HG03520 (cell line): ENCODE results near the gene SLC39A11.
"Not testable (repeated sequence)": the region's sequence is repeated elsewhere in the genome, so short reads cannot be mapped to it uniquely, and the experiment has no call there.

Experiments
- ATAC-seq: cut with Tn5 transposase; IDR thresholded peaks from one replicate; pipeline ENCODE4 v1.9.1; 2021; ENCODE audit warnings: mild to moderate bottlenecking, moderate library complexity; ENCODE audit not compliant: unreplicated experiment

SLC39A11 gene

GRCh38 chr17:73072219-73072962 lies 20.1 kb downstream of the SLC39A11 start:
- no peak for ATAC-seq

- no peak for ATAC-seq
Measured at GRCh38 chr17:73071066-73071999, 21.2 kb downstream of the SLC39A11 start.

GRCh38 chr17:73069841-73070240 lies 22.6 kb downstream of the SLC39A11 start:
- ATAC-seq: no peak

- ATAC-seq: no peak
Measured at GRCh38 chr17:73069164-73069770, 23.2 kb downstream of the SLC39A11 start.

- ATAC-seq: no peak
Measured at GRCh38 chr17:73068322-73069153, 23.9 kb downstream of the SLC39A11 start.

- ATAC-seq: not testable (repeated sequence)
Measured at GRCh38 chr17:73067699-73068098, 24.8 kb downstream of the SLC39A11 start.

GRCh38 chr17:73067075-73067474 lies 25.4 kb downstream of the SLC39A11 start:
- ATAC-seq: no peak

GRCh38 chr17:73066148-73066884 lies 26.2 kb downstream of the SLC39A11 start:
- ATAC-seq: no peak

GRCh38 chr17:73065376-73065775 lies 27.1 kb downstream of the SLC39A11 start:
- no peak for ATAC-seq

- ATAC-seq: no peak
Measured at GRCh38 chr17:73064084-73064938, 28.2 kb downstream of the SLC39A11 start.

GRCh38 chr17:73062726-73063125 lies 29.8 kb downstream of the SLC39A11 start:
- ATAC-seq: no peak

GRCh38 chr17:73061161-73061560 lies 31.3 kb downstream of the SLC39A11 start:
- no peak for ATAC-seq

- no peak for ATAC-seq
Measured at GRCh38 chr17:73060721-73061120, 31.8 kb downstream of the SLC39A11 start.

- ATAC-seq: not testable (repeated sequence)
Measured at GRCh38 chr17:73059713-73060112, 32.8 kb downstream of the SLC39A11 start.

- ATAC-seq: no peak
Measured at GRCh38 chr17:73058022-73058421, 34.5 kb downstream of the SLC39A11 start.

- ATAC-seq: no peak
Measured at GRCh38 chr17:73057196-73057595, 35.3 kb downstream of the SLC39A11 start.

- ATAC-seq: no peak
Measured at GRCh38 chr17:73052923-73053322, 39.6 kb downstream of the SLC39A11 start.

GRCh38 chr17:73050797-73051196 lies 41.7 kb downstream of the SLC39A11 start:
- no peak for ATAC-seq

GRCh38 chr17:73048170-73048569 lies 44.3 kb downstream of the SLC39A11 start:
- ATAC-seq: no peak
